Activated CD8-positive, alpha-beta T cell treated with anti-CD3 and anti-CD28 coated beads, Interleukin-2, amount 10 ng/mL, durations not matched to agents 7 days and 5 days (primary cell): Measurements from ENCODE around the gene CHMP6. TPM values are rescaled to one million over a fixed set of nuclear protein-coding genes. Genes with fewer than 3 reads are reported as not detected.
"Not testable (repeated sequence)": the region's sequence is repeated elsewhere in the genome, so short reads cannot be mapped to it uniquely, and the experiment has no call there.

Experiments
- ATAC-seq: fragments of 150-1000 bp; cut with Tn5 transposase; one replicate; pipeline ENCODE4 v1.10.0; 2021; ENCODE audit warnings: moderate library complexity
- CTCF ChIA-PET: fragments of 350-600 bp; sonication (Branson Sonifier 250); formaldehyde crosslinking; loops from one replicate; lab custom pipeline; 2021; ENCODE audit warnings: antibody characterized with exemption; lab: Charles Lee
- POLR2A ChIA-PET: fragments of 350-600 bp; sonication (Branson Sonifier 250); formaldehyde crosslinking; loops from one replicate; lab custom pipeline; 2021; ENCODE audit warnings: antibody characterized with exemption; lab: Charles Lee
- DNase-seq: peaks from one replicate; pipeline ENCODE4 v3.0.0-alpha.2; 2020
- H3K27ac Mint-ChIP-seq: one replicate; pipeline ENCODE4 v1.8.0; 2021; ENCODE audit warnings: mild to moderate bottlenecking, mixed read lengths
- H3K27me3 Mint-ChIP-seq: one replicate; pipeline ENCODE4 v1.8.0; 2021; ENCODE audit warnings: low read depth, mixed read lengths
- H3K36me3 Mint-ChIP-seq: one replicate; pipeline ENCODE4 v1.8.0; 2021; ENCODE audit warnings: low read depth, mixed read lengths
- H3K4me1 Mint-ChIP-seq: one replicate; pipeline ENCODE4 v1.8.0; 2021; ENCODE audit warnings: low read depth, mixed read lengths
- H3K4me3 Mint-ChIP-seq: one replicate; pipeline ENCODE4 v1.8.0; 2021; ENCODE audit warnings: mild to moderate bottlenecking, mixed read lengths
- H3K9me3 Mint-ChIP-seq: one replicate; pipeline ENCODE4 v1.8.0; 2022; ENCODE audit warnings: mixed read lengths; ENCODE audit not compliant: insufficient read depth
- total RNA-seq, 2 experiments: library from RNA; stranded (reverse); gene quantifications; one replicate each; pipeline ENCODE4 v1.2.3, GENCODE V29; 2021

Gene CHMP6
- total RNA-seq, 2 experiments from 2014 or later: 32.4 to 35.5 TPM

DNA sequence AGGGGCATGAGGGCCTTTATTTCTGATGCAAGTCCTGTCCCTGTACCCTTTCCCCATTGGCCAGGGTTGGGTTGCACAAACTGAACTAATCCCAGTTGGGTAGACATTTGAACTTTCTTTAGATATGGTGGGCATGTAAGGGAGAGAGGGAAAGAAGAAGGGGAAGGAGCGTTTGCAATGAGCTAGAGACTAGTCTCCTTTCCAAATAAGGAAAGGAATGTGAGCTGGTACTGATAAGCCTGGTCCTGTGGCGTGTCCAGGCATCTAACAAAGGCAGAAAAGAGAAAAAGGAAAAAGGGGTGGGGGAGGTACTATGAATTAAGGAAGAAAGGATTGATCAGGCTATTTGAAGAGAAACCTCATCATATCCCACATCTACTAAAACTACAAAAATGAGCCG is 20.3 kb downstream of the CHMP6 start:
- Mint-ChIP-seq H3K4me1 (peaks cover 17% of the 10 kb centered on the region), H3K27me3 (peaks cover 5% of the 10 kb centered on the region), H3K27ac (no peak overlapping the region), H3K9me3 (peaks cover 25% of the 10 kb centered on the region), H3K4me3 (no peak overlapping the region), H3K36me3 (peaks cover 20% of the 10 kb centered on the region)
- no peak for ATAC-seq
- ChIA-PET CTCF (interaction anchor here (0.6 to 1.6 kb wide), 3 partner anchors 12 to 23 kb away, joined by 3 to 5 read pairs (median 4); no protein-coding TSS in a partner anchor), POLR2A (no interaction called here)
- DNase-seq: no peak

DNA sequence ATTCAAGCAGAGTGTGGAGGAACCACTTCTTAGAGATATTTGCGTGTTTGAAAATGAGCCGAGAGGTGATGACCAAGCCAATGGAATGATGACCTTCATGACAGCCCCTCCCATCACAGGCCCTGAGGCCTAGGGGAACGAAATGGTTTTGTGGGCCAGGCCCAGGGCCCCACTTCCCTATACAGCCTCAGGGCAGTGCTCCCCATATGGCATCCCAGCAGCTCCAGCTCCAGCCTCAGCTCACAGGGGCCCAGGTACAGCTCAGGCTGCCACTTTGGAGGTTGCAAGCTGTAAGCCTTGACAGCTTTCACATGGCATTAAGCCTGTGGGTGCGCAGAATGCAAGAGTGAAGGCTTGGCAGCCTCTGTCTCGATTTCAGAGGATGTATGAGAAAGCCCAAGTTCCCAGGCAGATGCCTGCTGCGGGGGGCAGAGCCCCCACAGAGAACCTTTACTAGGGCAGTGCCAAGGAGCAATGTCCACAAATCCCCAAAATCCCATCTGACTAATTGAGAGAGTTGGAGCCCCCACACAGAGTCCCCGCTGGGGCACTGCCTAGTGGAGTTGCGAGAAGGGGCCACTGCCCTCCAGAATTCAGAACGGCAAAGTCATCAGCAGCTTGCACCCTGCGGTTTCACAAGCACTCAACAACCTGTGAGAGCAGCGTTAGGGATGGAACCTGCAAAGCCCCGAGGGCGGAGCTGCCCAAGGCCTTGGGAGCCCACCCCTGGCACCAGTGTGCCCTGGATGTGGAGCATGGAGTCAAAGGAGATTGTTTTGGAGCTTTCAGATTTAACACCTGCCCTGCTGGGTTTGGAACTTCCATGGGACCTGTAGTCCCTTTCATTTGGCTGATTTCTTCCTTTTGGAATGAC is 21.2 kb downstream of the CHMP6 start:
- Mint-ChIP-seq H3K27me3 (peaks cover 4% of the 10 kb centered on the region), H3K4me3 (no peak overlapping the region), H3K36me3 (peaks cover 20% of the 10 kb centered on the region), H3K4me1 (peaks cover 24% of the 10 kb centered on the region), H3K9me3 (peaks cover 26% of the 10 kb centered on the region), H3K27ac (no peak overlapping the region)
- ChIA-PET CTCF (interaction anchor here (0.6 to 1.6 kb wide), 3 partner anchors 11 to 24 kb away, joined by 3 to 5 read pairs (median 4); no protein-coding TSS in a partner anchor), POLR2A (interaction anchor here (0.6 kb wide), 1 partner anchor 20 kb away, joined by 3 read pairs; no protein-coding TSS in a partner anchor)
- no peak for ATAC-seq
- DNase-seq: no peak

GRCh38 chr17:81013642-81014041 is 22.0 kb downstream of the CHMP6 start:
- Mint-ChIP-seq H3K27ac (no peak overlapping the region), H3K4me3 (no peak overlapping the region), H3K4me1 (peaks cover 32% of the 10 kb centered on the region), H3K9me3 (peaks cover 26% of the 10 kb centered on the region), H3K27me3 (no peaks in the 10 kb centered on the region), H3K36me3 (peaks cover 20% of the 10 kb centered on the region)
- DNase-seq (no peak), ATAC-seq (no peak)
- ChIA-PET POLR2A (no interaction called here), CTCF (interaction anchor here (1.6 kb wide), 1 partner anchor 10 kb away, joined by 5 read pairs; no protein-coding TSS in a partner anchor)

GRCh38 chr17:81015136-81015535 is 23.5 kb downstream of the CHMP6 start:
- H3K27ac Mint-ChIP-seq: no peak overlapping the region
- no peaks in the 10 kb centered on the region for H3K27me3 Mint-ChIP-seq
- ChIA-PET POLR2A (interaction anchor here (0.8 kb wide), 1 partner anchor 24 kb away, joined by 3 read pairs; the partner anchor contains the start of gene CHMP6), CTCF (interaction anchor here (1.0 kb wide), 2 partner anchors 9 to 87 kb away, joined by 3 to 4 read pairs; no protein-coding TSS in a partner anchor)
- H3K9me3 Mint-ChIP-seq: peaks cover 26% of the 10 kb centered on the region
- peaks cover 38% of the 10 kb centered on the region for H3K4me1 Mint-ChIP-seq
- DNase-seq (no peak), ATAC-seq (no peak)
- H3K36me3 Mint-ChIP-seq: peaks cover 20% of the 10 kb centered on the region
- no peak overlapping the region for H3K4me3 Mint-ChIP-seq

DNA sequence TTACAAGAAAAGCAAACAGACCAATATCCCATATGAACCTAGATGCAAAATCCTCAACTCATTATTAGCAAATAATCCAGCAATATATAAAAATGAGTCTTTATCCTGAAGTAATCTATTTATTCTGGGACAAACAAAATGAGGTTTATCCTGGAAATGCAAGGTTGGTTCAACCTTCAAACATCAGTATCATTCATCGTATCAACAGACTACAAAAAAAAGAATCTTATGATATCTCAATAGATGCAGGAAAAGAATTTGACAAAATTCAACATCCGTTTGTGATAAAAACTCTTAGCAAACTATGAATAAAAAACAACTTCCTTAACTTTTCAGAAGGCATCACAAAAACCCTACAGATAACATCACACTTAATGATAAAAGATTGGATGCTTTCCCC is 24.9 kb downstream of the CHMP6 start:
- Mint-ChIP-seq H3K4me1 (peaks cover 45% of the 10 kb centered on the region), H3K27ac (peak overlapping the region; percentile 32), H3K27me3 (no peaks in the 10 kb centered on the region), H3K4me3 (peak overlapping the region; percentile 4), H3K36me3 (peaks cover 15% of the 10 kb centered on the region), H3K9me3 (peaks cover 16% of the 10 kb centered on the region)
- POLR2A ChIA-PET: interaction anchor here (1.8 kb wide), 1 partner anchor 562 kb away, joined by 5 read pairs; no protein-coding TSS in a partner anchor
- ATAC-seq: no peak
- DNase-seq: no peak
- CTCF ChIA-PET: no interaction called here

DNA sequence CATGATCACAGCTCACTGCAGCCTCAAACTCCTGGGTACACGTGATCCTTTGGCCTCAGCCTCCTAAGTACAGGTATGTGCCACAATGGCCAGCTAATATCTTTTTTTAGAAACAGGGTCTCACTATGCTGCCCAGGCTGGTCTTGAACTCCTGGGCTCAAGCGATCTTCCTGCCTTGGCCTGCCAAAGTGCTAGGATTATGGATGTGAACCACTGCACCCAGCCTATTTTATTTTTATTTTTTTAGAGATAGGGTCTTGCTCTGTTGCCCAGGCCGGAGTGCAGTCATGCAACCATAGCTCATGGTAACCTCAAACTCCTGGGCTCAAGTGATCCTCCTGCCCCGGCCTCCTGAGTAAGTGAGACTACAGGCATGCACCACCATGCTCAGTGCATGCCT is 25.7 kb downstream of the CHMP6 start:
- not testable (repeated sequence) for DNase-seq, ATAC-seq, H3K27me3 Mint-ChIP-seq
- ChIA-PET POLR2A (interaction anchor here (0.5 to 1.8 kb wide), 10 partner anchors 8 to 563 kb away, joined by 3 to 6 read pairs (median 3); partner anchors contain the start of genes NDUFAF8 and TEPSIN), CTCF (interaction anchor here (1.3 to 2.9 kb wide), 2 partner anchors 29 to 85 kb away, joined by 7 to 14 read pairs; no protein-coding TSS in a partner anchor)
- Mint-ChIP-seq H3K4me3 (peak overlapping the region; percentile 74), H3K27ac (peak overlapping the region; percentile 94), H3K36me3 (peaks cover 12% of the 10 kb centered on the region), H3K9me3 (peaks cover 16% of the 10 kb centered on the region), H3K4me1 (peaks cover 50% of the 10 kb centered on the region)

DNA sequence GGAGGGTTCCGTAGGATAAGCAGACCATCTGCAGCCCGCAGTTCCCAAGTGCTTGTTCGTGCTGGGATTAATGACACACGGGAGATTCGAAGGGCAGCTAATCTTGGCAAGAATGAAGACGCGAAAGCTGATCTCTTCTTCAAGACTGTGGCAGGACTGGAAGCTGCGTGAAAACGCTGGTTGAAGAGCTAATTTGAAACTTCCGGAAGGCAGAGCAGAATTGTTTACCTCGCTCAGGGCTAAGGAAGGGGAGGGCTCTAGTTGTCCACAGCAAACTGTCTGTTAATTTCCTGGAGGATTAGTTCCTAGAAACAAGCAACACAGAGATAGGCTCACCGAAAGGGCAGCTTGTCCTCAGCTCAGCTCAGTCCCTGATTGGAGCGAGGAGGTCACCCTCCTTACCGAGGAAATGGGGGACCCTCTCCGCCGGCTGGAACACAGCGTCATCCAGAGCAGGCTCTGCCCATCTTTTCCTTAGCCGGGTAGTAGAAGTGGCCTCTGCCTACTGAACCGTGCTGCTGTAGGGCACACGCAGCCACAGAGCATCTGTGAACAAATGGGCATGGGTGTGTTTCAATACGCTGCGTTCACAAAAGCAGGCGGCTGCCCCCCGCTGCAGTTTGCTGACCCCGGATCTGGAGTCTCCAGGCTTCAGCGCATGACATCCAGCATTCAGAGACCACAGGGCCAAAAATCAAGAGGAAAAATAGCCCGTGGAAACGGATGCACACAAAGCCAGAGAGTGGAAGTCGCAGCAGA is 26.6 kb downstream of the CHMP6 start:
- POLR2A ChIA-PET: interaction anchor here (0.5 to 1.8 kb wide), 11 partner anchors 8 to 564 kb away, joined by 3 to 6 read pairs (median 3); partner anchors contain the start of genes NDUFAF8 and TEPSIN
- H3K27me3 Mint-ChIP-seq: no peaks in the 10 kb centered on the region
- DNase-seq: peak; percentile 75

GRCh38 chr17:81019563-81020442 is 28.2 kb downstream of the CHMP6 start:
- H3K9me3 Mint-ChIP-seq: peaks cover 16% of the 10 kb centered on the region
- ChIA-PET POLR2A (no interaction called here), CTCF (interaction anchor here (0.9 to 2.9 kb wide), 4 partner anchors 29 to 593 kb away, joined by 3 to 14 read pairs (median 3); no protein-coding TSS in a partner anchor)
- peaks cover 59% of the 10 kb centered on the region for H3K4me1 Mint-ChIP-seq
- DNase-seq (no peak), ATAC-seq (no peak)
- H3K4me3 Mint-ChIP-seq: peak overlapping the region; percentile 74
- peak overlapping the region; percentile 94 for H3K27ac Mint-ChIP-seq
- peaks cover 3% of the 10 kb centered on the region for H3K27me3 Mint-ChIP-seq
- H3K36me3 Mint-ChIP-seq: peaks cover 12% of the 10 kb centered on the region

More for the DNA sequence above, 26.6 kb downstream of the CHMP6 start:
- peaks cover 52% of the 10 kb centered on the region for H3K4me1 Mint-ChIP-seq
- H3K36me3 Mint-ChIP-seq: peaks cover 12% of the 10 kb centered on the region
- H3K9me3 Mint-ChIP-seq: peaks cover 16% of the 10 kb centered on the region
- H3K27ac Mint-ChIP-seq: peak overlapping the region; percentile 94
- CTCF ChIA-PET: interaction anchor here (0.9 to 2.9 kb wide), 5 partner anchors 27 to 84 kb away, joined by 3 to 14 read pairs (median 4); partner anchors contain the start of gene CHMP6
- ATAC-seq: peak; percentile 89
- peak overlapping the region; percentile 74 for H3K4me3 Mint-ChIP-seq

DNA sequence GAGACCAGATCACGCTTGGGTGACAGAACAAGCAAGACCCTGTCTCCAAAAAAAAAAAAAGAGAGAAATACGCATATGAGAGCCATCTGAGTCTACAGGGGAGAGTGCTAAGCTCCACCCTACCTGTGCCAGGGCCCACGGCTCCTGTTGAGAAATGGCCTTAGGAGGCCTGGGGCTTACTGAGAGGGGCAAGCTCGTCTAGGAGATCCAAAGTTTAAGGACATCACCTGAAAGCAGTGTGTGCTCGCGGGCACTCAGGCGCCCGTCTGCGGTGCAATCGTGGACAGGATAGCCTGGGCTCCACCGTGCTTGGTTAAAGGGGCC is 28.8 kb downstream of the CHMP6 start:
- ATAC-seq (no peak), DNase-seq (no peak)
- Mint-ChIP-seq H3K27me3 (peaks cover 6% of the 10 kb centered on the region), H3K9me3 (peaks cover 14% of the 10 kb centered on the region), H3K4me3 (no peak overlapping the region), H3K36me3 (peaks cover 10% of the 10 kb centered on the region), H3K4me1 (peaks cover 56% of the 10 kb centered on the region), H3K27ac (no peak overlapping the region)
- POLR2A ChIA-PET: no interaction called here
- CTCF ChIA-PET: interaction anchor here (0.9 to 1.7 kb wide), 3 partner anchors 29 to 593 kb away, joined by 3 to 5 read pairs (median 3); no protein-coding TSS in a partner anchor

DNA sequence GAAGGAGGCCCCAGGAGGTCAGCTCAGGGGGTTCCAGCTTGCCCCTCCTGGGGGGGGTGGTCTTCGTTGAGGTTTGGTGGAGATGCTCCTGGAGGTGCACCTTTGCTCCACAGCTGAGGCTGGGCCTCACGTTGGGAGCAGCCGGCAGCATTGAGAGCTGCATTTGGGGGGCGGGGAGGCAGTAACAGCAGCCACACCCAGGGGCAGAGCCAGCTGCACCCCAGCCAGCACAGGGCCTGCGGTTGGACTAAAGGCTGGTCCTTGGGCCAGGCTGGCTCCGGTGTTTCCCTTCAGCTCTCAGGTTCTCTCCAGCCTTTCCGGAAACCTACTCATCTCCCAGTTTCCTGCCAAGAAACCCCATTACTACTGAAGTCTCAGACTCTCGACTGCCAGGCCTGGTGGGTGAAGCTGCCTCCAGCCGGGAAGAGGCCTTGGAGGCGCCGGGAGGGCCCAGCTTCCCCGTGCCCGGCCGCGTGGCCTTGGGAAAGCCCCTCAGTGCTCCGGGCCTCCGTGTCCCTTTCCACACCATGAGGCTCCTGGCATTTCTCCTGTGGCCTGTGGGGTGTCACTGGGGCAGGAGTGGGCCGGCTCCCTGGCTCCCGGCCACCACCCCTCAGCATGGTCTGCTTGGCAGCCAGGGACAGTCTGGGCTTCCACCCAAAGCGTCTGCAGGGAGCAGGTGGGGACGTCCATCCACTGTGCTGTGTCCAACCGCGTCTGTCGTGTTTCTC is 29.3 kb downstream of the CHMP6 start:
- Mint-ChIP-seq H3K4me3 (no peak overlapping the region), H3K27ac (no peak overlapping the region), H3K4me1 (peaks cover 56% of the 10 kb centered on the region), H3K36me3 (peaks cover 7% of the 10 kb centered on the region), H3K9me3 (peaks cover 9% of the 10 kb centered on the region), H3K27me3 (peaks cover 6% of the 10 kb centered on the region)
- no peak for DNase-seq
- ChIA-PET CTCF (interaction anchor here (0.9 to 1.7 kb wide), 3 partner anchors 28 to 594 kb away, joined by 3 to 5 read pairs (median 3); no protein-coding TSS in a partner anchor), POLR2A (no interaction called here)
- ATAC-seq: no peak
